ENCODE measurements around the gene SCCPDH.
"Not testable (repeated sequence)": the region's sequence is repeated elsewhere in the genome, so short reads cannot be mapped to it uniquely, and the experiment has no call there.

Gene SCCPDH

GRCh38 chr1:246705368-246705767 lies 18.8 kb upstream of the SCCPDH start:
- DNase-seq (ENCODE audit: low read depth in 2 of 2): no peak

DNA sequence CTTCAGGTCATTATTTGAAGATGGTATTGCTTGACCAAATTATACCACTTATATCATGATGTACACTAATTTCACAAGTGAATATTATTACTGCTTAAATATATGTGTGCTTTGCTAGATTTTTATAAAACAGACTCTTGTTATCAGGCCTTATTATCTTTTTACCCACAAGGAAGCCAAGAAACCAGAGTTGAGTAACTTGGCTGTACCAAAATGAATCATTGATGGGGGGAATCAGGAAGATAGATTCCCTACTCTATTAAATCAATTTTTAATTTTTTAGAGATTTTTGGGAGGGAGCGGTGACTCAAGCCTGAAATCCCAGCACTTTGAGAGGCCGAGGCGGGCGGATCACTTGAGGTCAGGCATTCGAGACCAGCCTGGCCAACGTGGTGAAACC lies 16.0 kb upstream of the SCCPDH start:
- DNase-seq (ENCODE audit: low read depth in 2 of 2): no peak

DNA sequence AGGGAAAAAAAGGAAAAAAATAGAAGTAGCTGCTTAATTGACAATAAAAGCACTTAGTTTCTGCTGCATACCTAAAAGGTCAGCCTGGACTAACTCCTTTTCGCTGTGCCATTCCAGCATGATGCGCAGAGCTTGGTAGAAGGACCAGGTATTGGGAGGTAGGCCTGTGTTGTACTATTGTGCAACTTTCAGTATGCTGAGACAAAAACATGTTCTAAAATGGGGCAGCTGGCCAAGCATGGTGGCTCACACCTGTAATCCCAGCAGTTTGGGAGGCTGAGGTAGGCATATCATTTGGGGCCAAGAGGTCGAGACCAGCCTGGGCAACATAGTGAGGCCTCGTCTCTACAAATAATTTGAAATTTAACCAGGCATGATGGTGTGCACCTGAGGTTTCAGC lies 15.0 kb upstream of the SCCPDH start:
- no peak for DNase-seq (ENCODE audit: low read depth in 2 of 2)

- DNase-seq (ENCODE audit: low read depth in 2 of 2): no peak
These were observed 14.4 kb upstream of the SCCPDH start for GRCh38 chr1:246709835-246710234.

DNA sequence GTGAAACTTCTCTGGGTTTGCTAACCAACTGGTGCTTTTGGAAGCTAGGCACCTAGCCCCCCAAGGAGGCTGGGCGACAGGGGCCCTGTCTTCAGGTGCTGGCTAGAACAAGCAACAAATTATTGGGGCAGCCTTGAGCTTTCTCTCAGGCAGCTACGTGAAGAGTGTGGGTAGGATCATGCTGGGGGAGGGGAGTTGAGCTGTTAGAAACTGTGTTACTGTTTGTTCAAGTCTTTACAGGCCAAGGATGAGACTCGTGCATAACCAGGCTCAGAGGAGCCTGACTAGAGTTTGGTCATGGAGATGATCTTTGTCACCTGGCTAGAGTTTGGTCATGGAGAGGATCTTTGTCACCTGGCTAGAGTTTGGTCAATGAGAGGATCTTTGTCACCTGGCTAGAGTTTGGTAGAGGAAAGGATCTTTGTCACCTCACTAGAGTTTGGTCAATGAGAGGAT lies 12.6 kb upstream of the SCCPDH start:
- no peak for DNase-seq (ENCODE audit: low read depth in 2 of 2)

DNA sequence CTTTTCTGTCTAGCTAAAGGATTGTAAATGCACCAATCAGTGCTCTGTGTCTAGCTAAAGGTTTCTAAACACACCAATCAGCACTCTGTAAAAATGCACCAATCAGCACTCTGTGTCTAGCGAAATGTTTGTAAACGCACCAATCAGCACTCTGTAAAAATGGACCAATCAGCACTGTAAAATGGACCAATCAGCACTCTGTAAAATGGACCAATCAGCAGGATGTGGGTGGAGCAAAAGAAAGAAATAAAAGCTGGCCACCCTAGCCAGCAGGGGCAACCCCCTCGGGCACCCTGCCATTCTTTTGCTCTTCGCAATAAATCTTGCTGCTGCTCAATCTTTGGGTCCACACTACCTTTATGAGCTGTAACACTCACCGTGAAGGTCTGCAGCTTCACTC lies 11.8 kb upstream of the SCCPDH start:
- DNase-seq (ENCODE audit: low read depth in 2 of 2): not testable (repeated sequence)

DNA sequence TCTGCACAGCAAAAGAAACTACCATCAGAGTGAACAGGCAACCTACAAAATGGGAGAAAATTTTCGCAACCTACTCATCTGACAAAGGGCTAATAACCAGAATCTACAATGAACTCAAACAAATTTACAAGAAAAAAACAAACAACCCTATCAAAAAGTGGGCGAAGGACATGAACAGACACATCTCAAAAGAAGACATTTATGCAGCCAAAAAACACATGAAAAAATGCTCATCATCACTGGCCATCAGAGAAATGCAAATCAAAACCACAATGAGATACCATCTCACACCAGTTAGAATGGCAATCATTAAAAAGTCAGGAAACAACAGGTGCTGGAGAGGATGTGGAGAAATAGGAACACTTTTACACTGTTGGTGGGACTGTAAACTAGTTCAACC lies 4.8 kb upstream of the SCCPDH start:
- DNase-seq (ENCODE audit: low read depth in 2 of 2): not testable (repeated sequence)

- DNase-seq (ENCODE audit: low read depth in 2 of 2): not testable (repeated sequence)
These were observed 3.4 kb upstream of the SCCPDH start for GRCh38 chr1:246720814-246721213.

DNA sequence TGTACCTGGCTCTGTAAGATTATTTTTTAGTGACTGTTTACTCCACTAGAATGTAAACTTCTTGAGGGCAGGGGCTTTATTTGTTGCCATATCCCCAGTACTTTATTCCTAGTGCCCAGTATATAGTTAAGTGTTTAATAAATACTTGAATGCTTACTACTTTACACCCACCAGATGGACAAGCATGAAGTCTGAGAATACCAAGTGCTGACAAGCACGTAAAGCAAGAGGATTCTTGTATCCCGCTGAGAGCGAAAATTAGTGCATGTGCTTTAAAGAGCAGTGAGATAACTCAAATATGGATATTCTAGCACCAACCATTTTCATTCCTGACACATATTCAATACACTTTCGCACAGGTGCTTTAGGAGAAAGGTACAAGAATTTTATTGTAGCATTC lies 1.5 kb upstream of the SCCPDH start:
- no peak for DNase-seq (ENCODE audit: low read depth in 2 of 2)

- DNase-seq (ENCODE audit: low read depth in 2 of 2): no peak
These were observed 504 bp downstream of the SCCPDH start for GRCh38 chr1:246724731-246725095.

DNA sequence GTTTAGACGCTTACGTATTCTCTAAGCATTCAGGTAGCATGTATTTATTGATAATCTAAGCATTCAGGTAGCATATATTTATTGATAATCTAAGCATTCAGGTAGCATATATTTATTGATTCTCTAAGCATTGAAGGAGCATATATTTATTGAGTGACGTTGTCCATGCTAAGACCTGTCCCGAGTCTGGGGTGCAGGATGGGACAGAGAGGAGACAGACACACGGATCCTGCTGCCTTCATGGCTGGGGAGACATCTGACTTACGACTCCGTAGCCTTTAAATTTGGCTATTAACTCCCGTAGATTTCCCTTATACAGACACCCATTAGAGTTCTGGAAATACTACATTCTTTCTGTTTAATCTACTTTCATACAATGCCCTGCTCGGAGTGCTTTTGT lies 982 bp downstream of the SCCPDH start:
- no peak for DNase-seq (ENCODE audit: low read depth in 2 of 2)

- no peak for DNase-seq (ENCODE audit: low read depth in 2 of 2)
These were observed 2.1 kb downstream of the SCCPDH start for GRCh38 chr1:246726255-246726679.

GRCh38 chr1:246726881-246727280 lies 2.7 kb downstream of the SCCPDH start:
- no peak for DNase-seq (ENCODE audit: low read depth in 2 of 2)

GRCh38 chr1:246727594-246727993 lies 3.4 kb downstream of the SCCPDH start:
- no peak for DNase-seq (ENCODE audit: low read depth in 2 of 2)

DNA sequence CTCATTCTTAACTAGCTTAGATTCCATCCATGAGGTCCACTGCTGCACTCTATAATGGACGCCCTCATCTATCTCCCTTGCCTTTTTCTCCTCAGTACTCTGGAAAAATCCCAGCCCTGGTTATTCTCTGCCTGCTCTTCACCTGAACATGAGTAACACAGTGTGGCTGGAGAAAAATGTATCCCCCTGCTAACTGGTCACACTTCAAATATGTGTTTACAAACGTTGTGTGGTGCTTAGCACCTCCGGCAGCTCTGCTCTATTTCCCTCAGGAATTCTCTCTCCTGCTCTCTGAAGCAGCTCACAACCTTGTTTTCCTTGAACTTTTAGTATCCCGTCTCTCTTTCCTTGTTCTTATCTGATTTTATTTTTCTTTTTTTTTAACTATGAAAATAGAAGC lies 4.1 kb downstream of the SCCPDH start:
- DNase-seq (ENCODE audit: low read depth in 2 of 2): no peak

- not testable (repeated sequence) for DNase-seq (ENCODE audit: low read depth in 2 of 2)
These were observed 4.8 kb downstream of the SCCPDH start for GRCh38 chr1:246729040-246729439.

GRCh38 chr1:246730839-246731238 lies 6.6 kb downstream of the SCCPDH start:
- DNase-seq (ENCODE audit: low read depth in 2 of 2): no peak

DNA sequence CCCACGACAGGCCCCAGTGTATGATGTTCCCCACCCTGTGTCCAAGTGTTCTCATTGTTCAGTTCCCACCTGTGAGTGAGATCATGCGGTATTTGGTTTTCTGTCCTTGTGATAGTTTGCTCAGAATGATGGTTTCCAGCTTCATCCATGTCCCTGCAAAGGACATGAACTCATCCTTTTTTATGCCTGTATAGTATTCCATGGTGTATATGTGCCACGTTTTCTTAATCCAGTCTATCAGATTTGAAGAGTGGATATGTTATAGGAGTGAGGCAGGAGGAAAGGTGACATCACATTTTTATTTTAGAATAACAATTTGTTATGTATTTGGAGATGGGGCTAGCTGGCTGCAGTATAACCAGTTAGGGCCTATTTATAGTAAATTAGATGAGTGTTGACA lies 7.7 kb downstream of the SCCPDH start:
- not testable (repeated sequence) for DNase-seq (ENCODE audit: low read depth in 2 of 2)

- DNase-seq (ENCODE audit: low read depth in 2 of 2): no peak
These were observed 9.5 kb downstream of the SCCPDH start for GRCh38 chr1:246733704-246734103.

- DNase-seq (ENCODE audit: low read depth in 2 of 2): no peak
These were observed 10.7 kb downstream of the SCCPDH start for GRCh38 chr1:246734866-246735265.

GRCh38 chr1:246735735-246736134 lies 11.5 kb downstream of the SCCPDH start:
- DNase-seq (ENCODE audit: low read depth in 2 of 2): no peak

DNA sequence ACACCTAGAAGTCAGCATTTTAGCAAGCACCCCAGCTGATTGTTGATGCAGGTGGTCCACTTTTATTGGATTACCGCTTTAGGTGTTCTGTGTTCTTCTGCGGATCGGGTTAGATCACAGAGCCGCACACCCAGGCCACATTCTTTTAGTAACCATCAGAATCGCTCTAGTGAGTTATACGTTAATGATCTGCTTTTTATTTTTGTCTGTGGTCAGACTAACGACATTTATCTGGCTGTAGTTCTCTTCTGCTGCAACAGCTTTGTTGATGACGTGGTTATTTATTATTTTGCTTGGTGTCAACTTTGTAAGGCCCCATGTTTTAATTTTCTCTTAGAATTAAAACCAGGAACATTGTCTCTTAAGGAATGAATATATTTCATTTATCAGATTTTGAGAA lies 18.2 kb downstream of the SCCPDH start:
- DNase-seq (ENCODE audit: low read depth in 2 of 2): no peak

DNA sequence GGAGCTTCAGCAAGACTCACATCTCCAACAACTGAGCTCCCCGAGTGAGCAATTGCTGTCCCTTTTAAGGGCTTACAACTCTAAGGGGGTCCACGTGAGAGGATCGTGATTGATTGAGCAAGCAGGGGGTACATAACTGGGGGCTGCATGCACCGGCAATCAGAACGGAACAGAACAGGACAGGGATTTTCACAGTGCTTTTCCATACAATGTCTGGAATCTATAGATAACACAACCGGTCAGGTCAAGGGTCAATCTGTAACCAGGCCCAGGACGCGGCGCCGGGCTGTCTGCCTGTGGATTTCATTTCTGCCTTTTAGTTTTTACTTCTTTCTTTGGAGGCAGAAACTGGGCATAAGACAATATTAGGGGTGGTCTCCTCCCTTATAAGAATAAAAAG lies 21.9 kb downstream of the SCCPDH start:
- not testable (repeated sequence) for DNase-seq (ENCODE audit: low read depth in 2 of 2)

DNA sequence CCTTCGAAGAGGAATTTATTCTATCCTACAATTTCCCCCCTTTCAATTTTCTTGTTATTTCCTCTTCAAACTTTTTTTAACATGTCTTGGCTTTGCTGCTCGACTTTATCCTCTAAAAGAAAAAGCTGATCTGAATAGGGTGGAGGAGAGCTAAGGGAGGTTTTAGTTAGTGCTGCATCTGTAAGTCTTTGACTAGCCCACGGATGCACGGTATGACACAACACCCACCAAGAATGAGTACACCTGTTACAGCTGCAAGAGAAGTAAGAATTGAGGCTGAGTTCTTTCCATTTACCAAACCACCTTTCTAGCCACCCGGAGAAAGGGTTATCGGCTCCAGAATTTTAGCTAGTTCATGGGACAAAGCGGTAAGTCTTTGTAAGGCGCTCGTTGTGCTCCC lies 23.8 kb downstream of the SCCPDH start:
- no peak for DNase-seq (ENCODE audit: low read depth in 2 of 2)

GRCh38 chr1:246748867-246749266 lies 24.7 kb downstream of the SCCPDH start:
- no peak for DNase-seq (ENCODE audit: low read depth in 2 of 2)
